GM18508 (cell line): Measurements from ENCODE around the gene TMIE.

ENCODE experiments used
- ATAC-seq: cut with Tn5 transposase; IDR thresholded peaks from one replicate; pipeline ENCODE4 v1.9.1; 2021; ENCODE audit warnings: moderate number of reproducible peaks; ENCODE audit not compliant: insufficient read depth, unreplicated experiment

TMIE gene

GRCh38 chr3:46706771-46707582 is 5.8 kb downstream of the TMIE start:
- ATAC-seq: no peak

GRCh38 chr3:46707601-46708011 is 6.4 kb downstream of the TMIE start:
- no peak for ATAC-seq

- ATAC-seq: no peak
These were observed 7.4 kb downstream of the TMIE start for GRCh38 chr3:46708401-46709156.

- ATAC-seq: no peak
These were observed 8.0 kb downstream of the TMIE start for GRCh38 chr3:46709157-46709654.

- no peak for ATAC-seq
These were observed 8.5 kb downstream of the TMIE start for GRCh38 chr3:46709721-46710120.

GRCh38 chr3:46710229-46710628 is 9.0 kb downstream of the TMIE start:
- no peak for ATAC-seq

GRCh38 chr3:46710671-46711295 is 9.6 kb downstream of the TMIE start:
- no peak for ATAC-seq

GRCh38 chr3:46711305-46711704 is 10.1 kb downstream of the TMIE start:
- ATAC-seq: no peak

- ATAC-seq: no peak
These were observed 10.6 kb downstream of the TMIE start for GRCh38 chr3:46711760-46712159.

GRCh38 chr3:46712191-46713049 is 11.2 kb downstream of the TMIE start:
- no peak for ATAC-seq

- no peak for ATAC-seq
These were observed 12.1 kb downstream of the TMIE start for GRCh38 chr3:46713050-46713897.

GRCh38 chr3:46713898-46714552 is 12.8 kb downstream of the TMIE start:
- ATAC-seq: no peak

- no peak for ATAC-seq
These were observed 13.7 kb downstream of the TMIE start for GRCh38 chr3:46714728-46715506.

GRCh38 chr3:46715507-46716175 is 14.4 kb downstream of the TMIE start:
- no peak for ATAC-seq

GRCh38 chr3:46716461-46717441 is 15.6 kb downstream of the TMIE start:
- no peak for ATAC-seq
